B cell (primary cell): ENCODE results near the gene ELAPOR1. TPM values are rescaled to one million over a fixed set of nuclear protein-coding genes. Genes with fewer than 3 reads are reported as not detected.

Experiments
- ATAC-seq: fragments of 200-7000 bp; cut with Tn5 transposase; one replicate; pipeline ENCODE4 v1.10.0; 2021; ENCODE audit warnings: low read depth, mild to moderate bottlenecking, moderate number of reproducible peaks, moderate library complexity
- CTCF ChIA-PET: fragments of 350-600 bp; sonication (Branson Sonifier 250); formaldehyde crosslinking; loops from one replicate; lab custom pipeline; 2021; ENCODE audit warnings: antibody characterized with exemption, inconsistent platforms; lab: Charles Lee
- POLR2A ChIA-PET: fragments of 350-600 bp; sonication (Branson Sonifier 250); formaldehyde crosslinking; loops from one replicate; lab custom pipeline; 2021; ENCODE audit warnings: antibody characterized with exemption; lab: Charles Lee
- DNase-seq: peaks from one replicate; pipeline ENCODE4 v3.0.0; 2013
- H2AFZ ChIP-seq: 2 replicates; pipeline ENCODE4 v1.6.1; 2012; ENCODE audit warnings: mild to moderate bottlenecking, low read depth, low read length; ENCODE audit not compliant: insufficient read depth, poor library complexity, severe bottlenecking
- H3K27ac ChIP-seq, 2 donors: 1 replicate in 1 of 2; 2 replicates in 1 of 2; pipeline ENCODE4 v1.5.1; 2012 to 2013; ENCODE audit warnings: low read length in 2 of 2, mild to moderate bottlenecking in 2 of 2, moderate library complexity in 1 of 2
- H3K27me3 ChIP-seq, 4 experiments: fragments of 200-600 bp in 1 of 4; sonication (generic) in 1 of 4; replicated peaks in 1 of 4; 1 replicate in 2 of 4; 2 replicates in 2 of 4; pipeline versions ENCODE4 v1.6.1 to v1.7.0; 2013 to 2016; ENCODE audit warnings: low read length in 3 of 4, mild to moderate bottlenecking in 2 of 4, mixed read lengths in 1 of 4, moderate library complexity in 1 of 4; ENCODE audit not compliant: insufficient read depth in 4 of 4, control insufficient read depth in 3 of 4; ENCODE audit errors: control extremely low read depth in 1 of 4
- H3K36me3 ChIP-seq, 2 experiments: replicated peaks in 1 of 2; 1 replicate in 1 of 2; 2 replicates in 1 of 2; pipeline versions ENCODE4 v1.6.1 to v1.7.1; 2013; ENCODE audit warnings: low read length in 1 of 2; ENCODE audit not compliant: insufficient read depth in 2 of 2, control insufficient read depth in 1 of 2; ENCODE audit errors: control extremely low read depth in 1 of 2, extremely low read depth in 1 of 2
- H3K4me1 ChIP-seq, 2 donors: fragments of 200-600 bp in 1 of 2; sonication (generic) in 1 of 2; 1 replicate in 1 of 2; 2 replicates in 1 of 2; pipeline versions ENCODE4 v1.5.1 to v1.6.1; 2013 to 2017; ENCODE audit warnings: low read length in 2 of 2; ENCODE audit not compliant: control insufficient read depth in 2 of 2, insufficient read depth in 2 of 2
- H3K4me2 ChIP-seq: replicated peaks from 2 replicates; pipeline ENCODE3; 2012; ENCODE audit warnings: mild to moderate bottlenecking, low read depth, low read length; ENCODE audit not compliant: poor library complexity, severe bottlenecking
- H3K4me3 ChIP-seq, 5 experiments: fragments of 200-600 bp in 1 of 5; sonication (generic) in 1 of 5; 1 replicate in 3 of 5; 2 replicates in 2 of 5; pipeline versions ENCODE4 v1.5.1 to v1.7.0; 2011 to 2016; ENCODE audit warnings: low read length in 4 of 5, mild to moderate bottlenecking in 4 of 5, low read depth in 2 of 5, control low read depth in 1 of 5, moderate library complexity in 1 of 5; ENCODE audit not compliant: insufficient read depth in 1 of 5; ENCODE audit errors: control extremely low read depth in 1 of 5, extremely low read depth in 1 of 5
- H3K79me2 ChIP-seq: fragments of 200-600 bp; sonication (generic); one replicate; pipeline ENCODE4 v1.6.0; 2016; ENCODE audit warnings: low read length; ENCODE audit not compliant: control insufficient read depth, insufficient read depth
- H3K9ac ChIP-seq: fragments of 200-600 bp; sonication (generic); 2 replicates; pipeline ENCODE4 v1.6.1; 2017; ENCODE audit warnings: mild to moderate bottlenecking, low read length, moderate library complexity
- H3K9me3 ChIP-seq, 3 donors: one replicate each; pipeline versions ENCODE4 v1.6.1 to v1.7.1; 2013; ENCODE audit warnings: low read length in 2 of 3; ENCODE audit not compliant: control insufficient read depth in 2 of 3, insufficient read depth in 1 of 3; ENCODE audit errors: control extremely low read depth in 1 of 3
- H4K20me1 ChIP-seq: 2 replicates; pipeline ENCODE4 v1.6.0; 2012; ENCODE audit warnings: mild to moderate bottlenecking, low read length; ENCODE audit not compliant: insufficient read depth, control insufficient read depth, poor library complexity, severe bottlenecking
- H3K27ac Mint-ChIP-seq: one replicate; pipeline ENCODE4 v1.8.0; 2021; ENCODE audit warnings: mixed read lengths
- H3K27me3 Mint-ChIP-seq: one replicate; pipeline ENCODE4 v1.8.0; 2021; ENCODE audit warnings: mixed read lengths
- H3K4me1 Mint-ChIP-seq: one replicate; pipeline ENCODE4 v1.8.0; 2021; ENCODE audit warnings: mixed read lengths
- H3K4me3 Mint-ChIP-seq: one replicate; pipeline ENCODE4 v1.8.0; 2021; ENCODE audit warnings: mixed read lengths
- H3K9me3 Mint-ChIP-seq: one replicate; pipeline ENCODE4 v1.8.0; 2022; ENCODE audit warnings: mixed read lengths; ENCODE audit not compliant: insufficient read depth
- EZH2 ChIP-seq: IDR thresholded peaks from 2 replicates; pipeline ENCODE4 v1.6.1; 2012; ENCODE audit warnings: borderline replicate concordance, low read depth, mild to moderate bottlenecking, moderate library complexity, low read length; ENCODE audit not compliant: insufficient read depth, poor library complexity, severe bottlenecking
- WGBS: methylation state at CpG from one replicate; pipeline ENCODE4 v1.1.5; 2013; ENCODE audit warnings: missing lambda C conversion rate; ENCODE audit not compliant: insufficient coverage; 5-methylcytosine and 5-hydroxymethylcytosine counted together
- intact Hi-C: fragments of 100-400 bp; cut with micrococcal nuclease; formaldehyde crosslinking; loops from one replicate; pipeline ENCODE4 v1.10.0; 2022
- polyA plus RNA-seq: library from polyadenylated mRNA; depleted of rRNA; stranded (reverse); fragments of >200 nt; gene quantifications from 2 replicates; pipeline ENCODE4 v1.2.3, GENCODE V29; 2012
- total RNA-seq, 2 donors: library from RNA; stranded (reverse); fragments of 120-200 nt in 1 of 2; gene quantifications; 1 replicate in 1 of 2; 2 replicates in 1 of 2; pipeline versions ENCODE4 v1.2.3 to v1.2.4, GENCODE V29; 2013 to 2022
- TF ChIP-seq, protein P1 (sequence below): fragments of 200-600 bp; IDR thresholded peaks from one replicate; pipeline ENCODE4 v1.8.0; 2022; ENCODE audit warnings: antibody characterized with exemption, mild to moderate bottlenecking

The ELAPOR1 gene
- total and polyA plus RNA-seq, 2 donors (not counting 1 experiment from before 2014, with no cell fraction given), result 2.2 to 2.3 TPM

DNA sequence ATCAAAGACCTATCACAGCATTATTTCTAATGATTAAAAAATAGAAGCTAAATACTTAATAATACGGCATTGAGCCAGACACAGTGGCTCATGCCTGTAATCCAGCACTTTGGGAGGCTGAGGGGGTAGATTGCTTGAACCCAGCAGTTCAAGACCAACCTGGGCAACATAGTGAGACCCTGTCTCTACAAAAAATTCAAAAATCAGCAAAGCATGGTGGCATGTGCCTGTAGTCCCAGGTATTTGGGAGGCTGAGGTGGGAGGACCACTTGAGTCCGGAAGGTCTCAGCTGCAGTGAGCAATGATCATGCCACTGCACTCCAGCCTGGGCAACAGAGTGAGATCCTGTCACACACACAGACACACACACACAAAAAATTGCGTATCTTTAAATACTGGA is 48.8 kb upstream of the ELAPOR1 start:
- WGBS, result 100% methylated on average over 1 of the region's 3 CpGs
- ATAC-seq (no peak), DNase-seq (no peak)
- H2AFZ ChIP-seq, result no peak overlapping the region
- peaks cover 4% of the 10 kb centered on the region for H3K79me2 ChIP-seq
- ChIA-PET CTCF (no interaction called here), POLR2A (no interaction called here)
- H3K27ac ChIP-seq, result no peak overlapping the region
- no peaks in the 10 kb centered on the region for H3K27me3 ChIP-seq
- H3K9me3 ChIP-seq, result no peaks in the 10 kb centered on the region
- Mint-ChIP-seq H3K4me3 (no peak overlapping the region), H3K27me3 (no peaks in the 10 kb centered on the region), H3K9me3 (no peaks in the 10 kb centered on the region), H3K27ac (no peak overlapping the region), H3K4me1 (no peaks in the 10 kb centered on the region)
- H3K4me3 ChIP-seq, result no peak overlapping the region
- intact Hi-C loops, result no loop called here
- no peaks in the 10 kb centered on the region for H4K20me1 ChIP-seq
- TF ChIP-seq EZH2, result no peak
- TF ChIP-seq, protein P1, sequence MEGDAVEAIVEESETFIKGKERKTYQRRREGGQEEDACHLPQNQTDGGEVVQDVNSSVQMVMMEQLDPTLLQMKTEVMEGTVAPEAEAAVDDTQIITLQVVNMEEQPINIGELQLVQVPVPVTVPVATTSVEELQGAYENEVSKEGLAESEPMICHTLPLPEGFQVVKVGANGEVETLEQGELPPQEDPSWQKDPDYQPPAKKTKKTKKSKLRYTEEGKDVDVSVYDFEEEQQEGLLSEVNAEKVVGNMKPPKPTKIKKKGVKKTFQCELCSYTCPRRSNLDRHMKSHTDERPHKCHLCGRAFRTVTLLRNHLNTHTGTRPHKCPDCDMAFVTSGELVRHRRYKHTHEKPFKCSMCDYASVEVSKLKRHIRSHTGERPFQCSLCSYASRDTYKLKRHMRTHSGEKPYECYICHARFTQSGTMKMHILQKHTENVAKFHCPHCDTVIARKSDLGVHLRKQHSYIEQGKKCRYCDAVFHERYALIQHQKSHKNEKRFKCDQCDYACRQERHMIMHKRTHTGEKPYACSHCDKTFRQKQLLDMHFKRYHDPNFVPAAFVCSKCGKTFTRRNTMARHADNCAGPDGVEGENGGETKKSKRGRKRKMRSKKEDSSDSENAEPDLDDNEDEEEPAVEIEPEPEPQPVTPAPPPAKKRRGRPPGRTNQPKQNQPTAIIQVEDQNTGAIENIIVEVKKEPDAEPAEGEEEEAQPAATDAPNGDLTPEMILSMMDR, result no peak
- peaks cover 1 to 33% of the 10 kb centered on the region in 2 experiments for H3K36me3 ChIP-seq
- no peak overlapping the region for H3K4me2 ChIP-seq
- H3K4me1 ChIP-seq, result no peaks in the 10 kb centered on the region
- no peak overlapping the region for H3K9ac ChIP-seq

DNA sequence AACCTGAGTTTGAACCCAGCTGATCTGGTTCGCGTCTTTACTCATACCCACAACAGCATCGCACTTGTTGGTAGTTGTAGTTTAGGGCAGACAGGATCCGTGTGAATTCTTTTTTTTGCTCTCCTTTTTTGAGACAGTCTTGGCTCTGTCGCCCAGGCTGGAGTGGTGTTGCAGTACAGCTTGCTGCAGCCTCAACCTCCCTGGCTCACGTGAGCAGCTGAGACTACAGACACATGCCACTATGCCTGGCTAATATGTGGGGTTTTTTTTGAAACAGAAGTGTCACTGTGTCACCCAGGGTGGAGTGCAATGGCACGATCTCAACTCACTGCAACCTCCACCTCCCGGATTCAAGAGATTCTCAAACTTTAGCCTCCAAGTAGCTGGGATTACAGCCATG is 46.0 kb upstream of the ELAPOR1 start:
- POLR2A ChIA-PET, result interaction anchor here (0.6 kb wide), 1 partner anchor 37 kb away, joined by 3 read pairs; no protein-coding TSS in a partner anchor

More for the DNA sequence above, 46.0 kb upstream of the ELAPOR1 start:
- WGBS, result no CpG with 5 or more reads among the region's 8 CpGs
- no peaks in the 10 kb centered on the region for H3K4me1 ChIP-seq
- Mint-ChIP-seq H3K4me3 (no peak overlapping the region), H3K9me3 (no peaks in the 10 kb centered on the region), H3K4me1 (no peaks in the 10 kb centered on the region), H3K27ac (no peak overlapping the region), H3K27me3 (no peaks in the 10 kb centered on the region)
- intact Hi-C loops, result no loop called here
- H3K27ac ChIP-seq, result no peak overlapping the region
- H3K9me3 ChIP-seq, result no peaks in the 10 kb centered on the region
- H2AFZ ChIP-seq, result no peak overlapping the region
- no peak for ATAC-seq
- TF ChIP-seq EZH2, result no peak
- TF ChIP-seq, protein P1, result no peak
- CTCF ChIA-PET, result interaction anchor here (0.8 to 1.3 kb wide), 2 partner anchors 32 to 45 kb away, joined by 3 read pairs; a partner anchor contains a TSS
- DNase-seq, result no peak
- no peak overlapping the region for H3K9ac ChIP-seq
- no peak overlapping the region for H3K4me3 ChIP-seq
- no peaks in the 10 kb centered on the region for H4K20me1 ChIP-seq
- H3K36me3 ChIP-seq, result peaks cover 0 to 31% of the 10 kb centered on the region in 2 experiments
- peaks cover 13% of the 10 kb centered on the region for H3K79me2 ChIP-seq
- no peak overlapping the region for H3K4me2 ChIP-seq
- H3K27me3 ChIP-seq, result no peaks in the 10 kb centered on the region
